Spleen (tissue), 7 donors: ENCODE data around the gene FAAP20.

ENCODE experiments used
- POLR2A ChIP-seq, 3 donors: fragments of 450-650 bp; IDR thresholded peaks; one replicate each; pipeline ENCODE4 v1.5.1; 2017; ENCODE audit warnings: antibody characterized with exemption in 3 of 3, mild to moderate bottlenecking in 1 of 3
- TF ChIP-seq, protein P1 (sequence below), 11 experiments: fragments of 200-600 bp in 7 of 11; fragments of 450-650 bp in 4 of 11; sonication (generic) in 4 of 11; IDR thresholded peaks in 8 of 11; conservative IDR thresholded peaks in 3 of 11; 1 replicate in 7 of 11; 2 replicates in 4 of 11; pipeline versions ENCODE4 v1.4.0 to v1.8.0; 2016 to 2021; ENCODE audit warnings: antibody characterized with exemption in 11 of 11, inconsistent platforms in 4 of 11, mild to moderate bottlenecking in 1 of 11
- donor health status: DM: no; HTN: no; CAD: no; lungs with moderate emphysema.
- donor health status: DM: no; HTN: no; CAD: no.
- donor health status: DM: no; HTN: no; CAD: no.

DNA sequence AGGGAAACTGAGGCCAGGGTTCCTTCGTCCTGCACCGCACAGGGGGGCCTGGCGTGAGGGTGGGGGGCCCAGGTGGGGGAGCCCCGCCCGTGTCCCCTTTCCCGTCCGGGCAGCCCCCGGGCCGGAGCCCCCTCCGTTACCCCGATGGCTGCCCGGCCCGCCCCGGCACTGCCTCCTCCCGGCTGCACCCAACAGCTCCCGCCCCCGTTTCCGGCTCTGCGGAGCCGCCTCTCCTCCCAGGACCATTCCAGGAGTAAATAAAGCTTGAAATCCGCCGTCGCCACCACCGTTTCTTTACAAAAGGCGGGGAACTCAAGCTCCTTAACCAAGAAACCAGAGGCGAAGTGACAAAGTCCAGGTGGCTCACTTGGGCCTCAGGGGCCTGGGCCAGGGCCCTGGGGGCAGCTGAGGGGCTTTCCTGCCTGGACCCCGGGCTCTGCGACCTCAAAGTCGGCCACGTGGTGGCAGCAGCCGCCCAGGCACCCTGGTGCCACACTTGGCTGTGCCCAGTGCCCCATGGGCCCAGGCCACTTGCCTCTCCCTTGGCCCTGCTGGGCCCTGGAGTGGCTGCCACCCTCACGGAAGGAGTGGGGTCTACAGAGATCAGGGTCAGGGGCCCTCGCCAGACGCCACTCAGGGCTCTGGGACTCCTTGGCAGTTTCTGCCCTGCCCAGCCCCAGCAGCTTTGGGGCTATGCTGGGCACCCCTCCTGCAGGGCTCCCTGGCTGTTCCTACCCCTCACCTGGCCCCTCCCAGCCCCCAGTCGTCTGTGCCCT lies 514 bp upstream of the FAAP20 start:
- TF ChIP-seq POLR2A (IDR thresholded peaks at IDR 0.05): no peak
- TF ChIP-seq, protein P1, sequence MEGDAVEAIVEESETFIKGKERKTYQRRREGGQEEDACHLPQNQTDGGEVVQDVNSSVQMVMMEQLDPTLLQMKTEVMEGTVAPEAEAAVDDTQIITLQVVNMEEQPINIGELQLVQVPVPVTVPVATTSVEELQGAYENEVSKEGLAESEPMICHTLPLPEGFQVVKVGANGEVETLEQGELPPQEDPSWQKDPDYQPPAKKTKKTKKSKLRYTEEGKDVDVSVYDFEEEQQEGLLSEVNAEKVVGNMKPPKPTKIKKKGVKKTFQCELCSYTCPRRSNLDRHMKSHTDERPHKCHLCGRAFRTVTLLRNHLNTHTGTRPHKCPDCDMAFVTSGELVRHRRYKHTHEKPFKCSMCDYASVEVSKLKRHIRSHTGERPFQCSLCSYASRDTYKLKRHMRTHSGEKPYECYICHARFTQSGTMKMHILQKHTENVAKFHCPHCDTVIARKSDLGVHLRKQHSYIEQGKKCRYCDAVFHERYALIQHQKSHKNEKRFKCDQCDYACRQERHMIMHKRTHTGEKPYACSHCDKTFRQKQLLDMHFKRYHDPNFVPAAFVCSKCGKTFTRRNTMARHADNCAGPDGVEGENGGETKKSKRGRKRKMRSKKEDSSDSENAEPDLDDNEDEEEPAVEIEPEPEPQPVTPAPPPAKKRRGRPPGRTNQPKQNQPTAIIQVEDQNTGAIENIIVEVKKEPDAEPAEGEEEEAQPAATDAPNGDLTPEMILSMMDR (IDR thresholded peaks at IDR 0.05 in 8 of 11, conservative IDR thresholded peaks at IDR 0.05 in 3 of 11): peak; percentile 91 to 98 (median 96)
